A673 (cell line): Measurements from ENCODE around the gene VTA1.

ENCODE experiments used
- CTCF ChIP-seq: fragments of 300-800, 200-600 bp; sonication (generic); conservative IDR thresholded peaks from 2 replicates; pipeline ENCODE4 v1.5.1; 2017; ENCODE audit warnings: low read depth, mild to moderate bottlenecking, antibody characterized with exemption, low read length, moderate library complexity, mixed read lengths
- EZH2 ChIP-seq: fragments of 200-600 bp; sonication (generic); IDR thresholded peaks from 2 replicates; pipeline ENCODE4 v1.6.1; 2017; ENCODE audit warnings: borderline replicate concordance, low read depth, mild to moderate bottlenecking, mixed read lengths, antibody characterized with exemption, low read length; ENCODE audit not compliant: poor library complexity, severe bottlenecking

DNA sequence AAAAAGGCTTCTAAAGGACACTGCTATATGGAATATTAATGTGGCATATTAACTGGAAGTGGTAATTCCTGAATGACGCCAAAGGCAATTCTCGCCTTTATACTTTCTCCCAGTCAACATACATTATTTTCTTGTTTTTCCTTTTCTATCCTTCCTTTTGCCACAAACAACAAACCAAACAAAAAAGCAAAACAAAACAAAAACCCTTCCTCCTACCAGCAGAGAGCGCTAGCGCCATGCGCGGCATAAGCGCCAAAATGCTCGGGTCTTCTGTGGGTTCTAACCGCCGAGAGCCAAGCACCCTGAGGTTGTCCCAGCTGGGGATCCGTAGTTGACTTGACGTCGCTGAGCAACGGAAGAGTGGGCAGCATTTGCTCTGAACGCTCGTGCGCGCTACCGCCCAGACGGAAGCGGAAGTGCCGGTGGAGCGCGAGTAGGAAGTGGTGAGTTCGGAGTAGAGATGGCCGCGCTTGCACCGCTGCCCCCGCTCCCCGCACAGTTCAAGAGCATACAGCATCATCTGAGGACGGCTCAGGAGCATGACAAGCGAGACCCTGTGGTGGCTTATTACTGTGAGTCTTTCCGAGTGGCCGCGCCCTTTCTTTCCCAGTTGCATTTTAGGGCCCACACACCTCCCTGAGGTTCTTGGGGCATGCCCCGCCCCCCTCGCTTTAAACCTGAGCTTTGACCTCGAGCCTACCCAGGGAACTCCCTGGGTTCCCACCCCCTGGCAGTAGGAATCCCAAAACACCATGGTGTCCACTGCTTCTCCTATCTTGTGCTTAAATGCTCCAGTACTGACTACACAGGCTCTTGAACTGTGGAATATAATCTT lies at the start of gene VTA1, which contains the start of gene NMBR:
- TF ChIP-seq CTCF (peak; percentile 96), EZH2 (no peak)
